HEK293T (cell line): ENCODE data around the gene CRLF2.
"Not testable (repeated sequence)": the region's sequence is repeated elsewhere in the genome, so short reads cannot be mapped to it uniquely, and the experiment has no call there.

Source experiments
- CTCF ChIA-PET: fragments of 350-600 bp; formaldehyde crosslinking; extraction: SDS; loops from one replicate; lab custom pipeline; 2021; ENCODE audit warnings: antibody characterized with exemption, inconsistent platforms; lab: Yijun Ruan, JAX
- POLR2A ChIA-PET: fragments of 350-600 bp; formaldehyde crosslinking; extraction: SDS; loops from one replicate; lab custom pipeline; 2020; ENCODE audit warnings: antibody characterized with exemption, inconsistent platforms; lab: Yijun Ruan, JAX
- DNase-seq: peaks from one replicate; pipeline ENCODE4 v3.0.0; 2012; ENCODE audit warnings: mixed read lengths; ENCODE audit errors: extremely low spot score
- ARNT ChIP-seq: fragments of 450-650 bp; IDR thresholded peaks from 2 replicates; pipeline ENCODE4 v1.6.1; 2017; ENCODE audit warnings: mild to moderate bottlenecking
- BHLHE40 ChIP-seq: fragments of 450-650 bp; IDR thresholded peaks from 2 replicates; pipeline ENCODE4 v1.6.1; 2016; ENCODE audit warnings: mild to moderate bottlenecking, moderate library complexity, borderline replicate concordance
- CTBP1 ChIP-seq: fragments of 450-650 bp; IDR thresholded peaks from 2 replicates; pipeline ENCODE4 v1.6.1; 2016; ENCODE audit warnings: borderline replicate concordance
- ELF4 ChIP-seq: fragments of 450-650 bp; IDR thresholded peaks from 2 replicates; pipeline ENCODE4 v1.6.1; 2017; ENCODE audit warnings: antibody characterized with exemption
- FOXA1 ChIP-seq: fragments of 450-650 bp; IDR thresholded peaks from 2 replicates; pipeline ENCODE4 v1.6.1; 2016; ENCODE audit warnings: mild to moderate bottlenecking
- FOXK2 ChIP-seq: fragments of 450-650 bp; IDR thresholded peaks from 2 replicates; pipeline ENCODE4 v1.6.1; 2016; ENCODE audit warnings: mild to moderate bottlenecking
- FOXM1 ChIP-seq: fragments of 450-650 bp; IDR thresholded peaks from 2 replicates; pipeline ENCODE4 v1.6.1; 2017; ENCODE audit warnings: mild to moderate bottlenecking, borderline replicate concordance
- HDGF ChIP-seq: fragments of 450-650 bp; IDR thresholded peaks from 2 replicates; pipeline ENCODE4 v1.6.1; 2017; ENCODE audit warnings: antibody characterized with exemption, borderline replicate concordance
- L3MBTL2 ChIP-seq: fragments of 450-650 bp; conservative IDR thresholded peaks from 2 replicates; pipeline ENCODE4 v1.6.1; 2016; ENCODE audit warnings: mild to moderate bottlenecking
- LEF1 ChIP-seq: fragments of 450-650 bp; IDR thresholded peaks from 2 replicates; pipeline ENCODE4 v1.6.1; 2017; ENCODE audit warnings: mild to moderate bottlenecking, borderline replicate concordance
- NFRKB ChIP-seq: fragments of 450-650 bp; IDR thresholded peaks from 2 replicates; pipeline ENCODE4 v1.6.1; 2016; ENCODE audit warnings: mild to moderate bottlenecking, moderate library complexity
- SP1 ChIP-seq: fragments of 450-650 bp; IDR thresholded peaks from 2 replicates; pipeline ENCODE4 v1.6.1; 2017
- SUZ12 ChIP-seq: fragments of 450-650 bp; IDR thresholded peaks from 2 replicates; pipeline ENCODE4 v1.6.1; 2016; ENCODE audit warnings: mild to moderate bottlenecking
- TARDBP ChIP-seq: fragments of 450-650 bp; IDR thresholded peaks from 2 replicates; pipeline ENCODE4 v1.6.1; 2016
- ZNF384 ChIP-seq: fragments of 450-650 bp; IDR thresholded peaks from 2 replicates; pipeline ENCODE4 v1.6.1; 2016
- TF ChIP-seq, protein P1 (sequence below): fragments of 450-650 bp; IDR thresholded peaks from 2 replicates; pipeline ENCODE4 v1.6.1; 2016

CRLF2 gene

GRCh38 chrX:1163231-1163630 is 49.2 kb downstream of the CRLF2 start:
- CTCF ChIA-PET = no interaction called here
- no peak for DNase-seq
- POLR2A ChIA-PET = no interaction called here
- TF ChIP-seq ARNT (no peak), SUZ12 (no peak), SP1 (no peak), ELF4 (no peak), FOXK2 (no peak), FOXA1 (no peak), HDGF (no peak), BHLHE40 (no peak)
- TF ChIP-seq, protein P1, sequence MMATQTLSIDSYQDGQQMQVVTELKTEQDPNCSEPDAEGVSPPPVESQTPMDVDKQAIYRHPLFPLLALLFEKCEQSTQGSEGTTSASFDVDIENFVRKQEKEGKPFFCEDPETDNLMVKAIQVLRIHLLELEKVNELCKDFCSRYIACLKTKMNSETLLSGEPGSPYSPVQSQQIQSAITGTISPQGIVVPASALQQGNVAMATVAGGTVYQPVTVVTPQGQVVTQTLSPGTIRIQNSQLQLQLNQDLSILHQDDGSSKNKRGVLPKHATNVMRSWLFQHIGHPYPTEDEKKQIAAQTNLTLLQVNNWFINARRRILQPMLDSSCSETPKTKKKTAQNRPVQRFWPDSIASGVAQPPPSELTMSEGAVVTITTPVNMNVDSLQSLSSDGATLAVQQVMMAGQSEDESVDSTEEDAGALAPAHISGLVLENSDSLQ = no peak

- POLR2A ChIA-PET = no interaction called here
- TF ChIP-seq SUZ12 = no peak
- TF ChIP-seq CTBP1 = no peak
- no peak for TF ChIP-seq NFRKB
- TF ChIP-seq, protein P1 = no peak
- TF ChIP-seq SP1 = no peak
- TF ChIP-seq ZNF384 = no peak
- no peak for TF ChIP-seq ARNT
- no peak for TF ChIP-seq ELF4
- no peak for TF ChIP-seq FOXM1
- TF ChIP-seq HDGF = no peak
- TF ChIP-seq TARDBP = no peak
- no peak for TF ChIP-seq FOXK2
- no peak for TF ChIP-seq FOXA1
- TF ChIP-seq BHLHE40 = no peak
- TF ChIP-seq L3MBTL2 = no peak
- TF ChIP-seq LEF1 = no peak
- no peak for DNase-seq
- CTCF ChIA-PET = no interaction called here
These were observed 50.1 kb downstream of the CRLF2 start for GRCh38 chrX:1162119-1162916.

DNA sequence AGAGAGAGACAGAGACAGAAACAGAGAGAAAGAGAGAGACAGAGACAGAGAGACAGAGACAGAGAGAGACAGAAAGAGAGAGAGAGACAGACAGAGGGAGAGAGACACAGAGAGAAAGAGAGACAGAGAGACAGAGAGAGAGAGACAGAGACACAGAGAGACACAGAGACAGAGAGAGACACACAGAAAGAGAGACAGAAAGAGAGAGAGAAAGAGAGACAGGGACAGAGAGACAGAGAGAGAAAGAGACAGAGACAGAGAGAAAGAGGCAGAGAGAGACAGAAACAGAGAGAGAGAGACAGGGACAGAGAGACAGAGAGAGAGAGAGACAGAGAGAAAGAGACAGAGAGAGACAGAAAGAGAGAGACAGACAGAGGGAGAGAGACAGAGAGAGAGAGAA is 52.9 kb downstream of the CRLF2 start:
- DNase-seq = no peak
- TF ChIP-seq TARDBP (no peak), CTBP1 (0 out of 2 replicates have a peak, but pooled peaks have one; percentile 28)
- CTCF ChIA-PET = no interaction called here
- POLR2A ChIA-PET = no interaction called here

GRCh38 chrX:1156681-1157455 is 55.6 kb downstream of the CRLF2 start:
- DNase-seq, POLR2A ChIA-PET, CTCF ChIA-PET: not testable (repeated sequence)

GRCh38 chrX:1153940-1154339 is 58.5 kb downstream of the CRLF2 start:
- ChIA-PET CTCF (no interaction called here), POLR2A (no interaction called here)
- no peak for DNase-seq
- TF ChIP-seq CTBP1 (no peak), TARDBP (no peak), FOXA1 (no peak), LEF1 (no peak), FOXK2 (no peak), SP1 (no peak), ZNF384 (no peak), L3MBTL2 (no peak), BHLHE40 (no peak), SUZ12 (no peak), NFRKB (no peak), ELF4 (no peak), FOXM1 (no peak), HDGF (no peak), ARNT (no peak)
- TF ChIP-seq, protein P1 = no peak

DNA sequence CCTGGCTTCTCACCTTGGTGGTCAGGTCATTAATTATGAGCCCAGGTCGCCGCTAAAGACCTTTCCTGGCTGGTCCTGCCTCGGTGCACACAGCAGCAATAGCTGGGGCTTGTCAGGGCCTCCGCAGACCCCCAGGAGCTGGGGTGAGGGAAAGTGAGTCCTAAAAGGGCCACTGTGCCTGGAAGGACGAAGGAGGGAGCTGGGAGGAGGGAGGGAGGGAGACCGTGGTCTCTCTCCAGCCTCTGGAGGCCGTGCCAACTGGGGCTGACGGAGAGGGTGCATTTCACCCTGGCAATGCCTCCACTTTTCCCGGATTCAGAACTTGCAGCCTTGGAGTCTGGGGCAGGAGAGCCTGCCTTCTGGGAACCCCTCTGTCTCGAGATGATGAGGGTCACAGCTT is 60.4 kb downstream of the CRLF2 start:
- ChIA-PET POLR2A (no interaction called here), CTCF (no interaction called here)
- DNase-seq = no peak
- TF ChIP-seq LEF1 = no peak
- TF ChIP-seq SP1 = no peak
- TF ChIP-seq, protein P1 = no peak
- TF ChIP-seq FOXA1 = no peak
- no peak for TF ChIP-seq ARNT
- no peak for TF ChIP-seq SUZ12
- TF ChIP-seq ZNF384 = no peak
- no peak for TF ChIP-seq FOXM1
- no peak for TF ChIP-seq HDGF
